Smooth muscle cell (in vitro differentiated cells): Measurements from ENCODE around the gene CACNA1G. TPM values are rescaled to one million over a fixed set of nuclear protein-coding genes. Genes with fewer than 3 reads are reported as not detected.

ENCODE experiments used
- DNase-seq: peaks from one replicate; lab custom pipeline; 2025; ENCODE audit not compliant: unreplicated experiment; lab: John Stamatoyannopoulos, UW
- H2AFZ ChIP-seq: fragments of 200-600 bp; sonication (generic); 2 replicates; pipeline ENCODE4 v1.6.0; 2016; ENCODE audit warnings: antibody characterized with exemption, low read depth, mild to moderate bottlenecking
- H3F3A ChIP-seq: fragments of 200-600 bp; sonication (generic); 2 replicates; pipeline ENCODE4 v1.6.0; 2017; ENCODE audit warnings: antibody characterized with exemption, low read depth
- H3K27ac ChIP-seq: fragments of 200-600 bp; sonication (generic); 2 replicates; pipeline ENCODE4 v1.5.1; 2016; ENCODE audit warnings: low read depth, mild to moderate bottlenecking
- H3K27me3 ChIP-seq: fragments of 200-600 bp; sonication (generic); 2 replicates; pipeline ENCODE4 v1.6.1; 2016; ENCODE audit warnings: low read depth, mild to moderate bottlenecking
- H3K36me3 ChIP-seq: fragments of 200-600 bp; sonication (generic); 2 replicates; pipeline ENCODE4 v1.5.1; 2016; ENCODE audit warnings: low read depth
- H3K4me1 ChIP-seq: fragments of 200-600 bp; sonication (generic); 2 replicates; pipeline ENCODE4 v1.5.1; 2016; ENCODE audit warnings: low read depth
- H3K4me2 ChIP-seq: fragments of 200-600 bp; sonication (generic); 2 replicates; pipeline ENCODE4 v1.6.0; 2016; ENCODE audit warnings: mild to moderate bottlenecking
- H3K4me3 ChIP-seq: fragments of 200-600 bp; sonication (generic); 2 replicates; pipeline ENCODE4 v1.5.1; 2016; ENCODE audit warnings: mild to moderate bottlenecking
- H3K79me2 ChIP-seq: fragments of 200-600 bp; sonication (generic); 2 replicates; pipeline ENCODE4 v1.6.0; 2016; ENCODE audit warnings: low read depth, mild to moderate bottlenecking
- H3K9ac ChIP-seq: fragments of 200-600 bp; sonication (generic); 2 replicates; pipeline ENCODE4 v1.6.0; 2016; ENCODE audit warnings: low read depth
- H3K9me3 ChIP-seq: fragments of 200-600 bp; sonication (generic); replicated peaks from 2 replicates; pipeline ENCODE4 v1.5.1; 2016; ENCODE audit warnings: low read depth
- H4K20me1 ChIP-seq: fragments of 200-600 bp; sonication (generic); 2 replicates; pipeline ENCODE4 v1.6.0; 2016; ENCODE audit warnings: low read depth
- CTCF ChIP-seq: fragments of 200-600 bp; sonication (generic); IDR thresholded peaks from 2 replicates; pipeline ENCODE4 v1.5.1; 2017; ENCODE audit warnings: borderline replicate concordance, mild to moderate bottlenecking, antibody characterized with exemption; ENCODE audit not compliant: insufficient read depth, poor library complexity, severe bottlenecking
- WGBS: methylation state at CpG from one replicate; pipeline ENCODE4 v1.1.7; 2016; ENCODE audit warnings: low lambda C conversion rate; 5-methylcytosine and 5-hydroxymethylcytosine counted together
- polyA plus RNA-seq: library from polyadenylated mRNA; unstranded; fragments of >200 nt; fragmentation: Nextera tagmentation; extraction: Ambion mirVana; gene quantifications from 2 replicates; pipeline ENCODE4 v1.2.1, GENCODE V29; 2016
- total RNA-seq: library from RNA; depleted of rRNA; stranded (reverse); fragments of >200 nt; gene quantifications from 2 replicates; pipeline ENCODE4 v1.2.3, GENCODE V29; 2014

Gene CACNA1G
- total and polyA plus RNA-seq, 2 experiments from 2014 or later, result 1.6 to 1.7 TPM

GRCh38 chr17:50558941-50559614 is 1.4 kb upstream of the CACNA1G start:
- no peak overlapping the region for H3K27ac ChIP-seq
- WGBS, result 3% methylated on average over 51 of the region's 55 CpGs
- peaks cover 49% of the 10 kb centered on the region for H3K27me3 ChIP-seq
- peak overlapping the region; percentile 53 for H3K4me3 ChIP-seq
- H3F3A ChIP-seq, result peaks cover 3% of the 10 kb centered on the region
- H3K36me3 ChIP-seq, result no peaks in the 10 kb centered on the region
- TF ChIP-seq CTCF, result no peak
- H3K79me2 ChIP-seq, result no peaks in the 10 kb centered on the region
- H3K9me3 ChIP-seq, result no peaks in the 10 kb centered on the region
- H3K4me2 ChIP-seq, result peak overlapping the region; percentile 87
- H3K9ac ChIP-seq, result no peak overlapping the region
- no peak overlapping the region for H2AFZ ChIP-seq
- peak; percentile 13 for DNase-seq
- no peaks in the 10 kb centered on the region for H4K20me1 ChIP-seq
- peaks cover 28% of the 10 kb centered on the region for H3K4me1 ChIP-seq

- peaks cover 32% of the 10 kb centered on the region for H3K4me1 ChIP-seq
- no peak overlapping the region for H3K27ac ChIP-seq
- H3F3A ChIP-seq, result peaks cover 3% of the 10 kb centered on the region
- H3K9me3 ChIP-seq, result no peaks in the 10 kb centered on the region
- H3K9ac ChIP-seq, result no peak overlapping the region
- peak overlapping the region; percentile 53 for H3K4me3 ChIP-seq
- TF ChIP-seq CTCF, result no peak
- DNase-seq, result peak; percentile 64
- H3K79me2 ChIP-seq, result no peaks in the 10 kb centered on the region
- 2% methylated on average over 21 of the region's 27 CpGs for whole genome bisulfite sequencing
- H4K20me1 ChIP-seq, result no peaks in the 10 kb centered on the region
- H3K36me3 ChIP-seq, result no peaks in the 10 kb centered on the region
- peak overlapping the region; percentile 87 for H3K4me2 ChIP-seq
- peak overlapping the region; percentile 13 for H2AFZ ChIP-seq
- peaks cover 49% of the 10 kb centered on the region for H3K27me3 ChIP-seq
Observed at GRCh38 chr17:50559674-50560184, 786 bp upstream of the CACNA1G start.

- no peak for TF ChIP-seq CTCF
- H2AFZ ChIP-seq, result peak overlapping the region; percentile 66
- peaks cover 49% of the 10 kb centered on the region for H3K27me3 ChIP-seq
- peak overlapping the region; percentile 53 for H3K4me3 ChIP-seq
- DNase-seq, result no peak
- no peaks in the 10 kb centered on the region for H3K9me3 ChIP-seq
- no peaks in the 10 kb centered on the region for H4K20me1 ChIP-seq
- H3K4me2 ChIP-seq, result peak overlapping the region; percentile 87
- H3K9ac ChIP-seq, result peak overlapping the region; percentile 39
- peaks cover 41% of the 10 kb centered on the region for H3K4me1 ChIP-seq
- peaks cover 3% of the 10 kb centered on the region for H3F3A ChIP-seq
- WGBS, result 2% methylated on average over 40 of the region's 88 CpGs
- H3K36me3 ChIP-seq, result no peaks in the 10 kb centered on the region
- no peak overlapping the region for H3K27ac ChIP-seq
- H3K79me2 ChIP-seq, result no peaks in the 10 kb centered on the region
Observed at GRCh38 chr17:50560931-50561745, 623 bp downstream of the CACNA1G start.
